HCT116 (cell line): ENCODE data around the gene CCR5AS.

Experiments
- ATAC-seq: fragments of 200-7000 bp; cut with Tn5 transposase; 2 replicates; pipeline ENCODE4 v1.9.1; 2020; ENCODE audit warnings: mild to moderate bottlenecking, moderate library complexity
- BruUV-seq: library from RNA; stranded (reverse); fragments of 400-500 nt; replicated peaks from 2 replicates; lab custom pipeline; 2021; lab: Mats Ljungman, UMichigan
- CTCF ChIA-PET: fragments of 300-600 bp; sonication (Branson Sonifier 250); formaldehyde crosslinking; loops from one replicate; lab custom pipeline; 2021; ENCODE audit warnings: antibody characterized with exemption; lab: Charles Lee
- POLR2A ChIA-PET: fragments of 300-600, 350-600 bp; sonication (Branson Sonifier 250); formaldehyde crosslinking; loops from one replicate; lab custom pipeline; 2021; ENCODE audit warnings: antibody characterized with exemption; lab: Charles Lee
- RAD21 ChIA-PET, 2 experiments: fragments of 300-600 bp; sonication (Branson Sonifier 250); formaldehyde crosslinking; loops; one replicate each; lab custom pipeline; 2023; ENCODE audit warnings: low total read pairs in 2 of 2; ENCODE audit not compliant: uncharacterized antibody in 2 of 2, unreplicated experiment in 2 of 2, low non-redundant PET in 1 of 2; lab: Charles Lee
- DNase-seq: peaks from one replicate; pipeline ENCODE4 v3.0.0-alpha.2; 2010; ENCODE audit warnings: low read depth, low spot score
- H2AFZ ChIP-seq: fragments of 200-600 bp; shearing (Covaris generic), sonication (generic); 2 replicates; pipeline ENCODE4 v1.6.1; 2017; ENCODE audit warnings: low read depth, mixed run types, mixed read lengths, antibody characterized with exemption, low read length; ENCODE audit not compliant: poor library complexity, severe bottlenecking
- H3K27ac ChIP-seq: 2 replicates; pipeline ENCODE4 v1.5.1; 2012; ENCODE audit warnings: low read depth, low read length
- H3K27me3 ChIP-seq: fragments of 200-600 bp; sonication (generic); 2 replicates; pipeline ENCODE4 v1.6.1; 2016; ENCODE audit warnings: mixed run types, low read length, mixed read lengths; ENCODE audit not compliant: insufficient read depth
- H3K36me3 ChIP-seq, 2 experiments: fragments of 200-500 bp in 1 of 2; fragments of 200-600 bp in 1 of 2; sonication (Bioruptor generic) in 1 of 2; sonication (generic) in 1 of 2; 2 replicates each; pipeline versions ENCODE4 v1.5.1 to v1.6.1; 2014 to 2016; ENCODE audit warnings: low read length in 2 of 2, inconsistent platforms in 1 of 2, mixed read lengths in 1 of 2, mixed run types in 1 of 2; ENCODE audit not compliant: insufficient read depth in 2 of 2, control insufficient read depth in 1 of 2
- H3K4me1 ChIP-seq, 2 experiments: fragments of 200-600 bp in 1 of 2; sonication (generic) in 1 of 2; 2 replicates each; pipeline versions ENCODE4 v1.5.1 to v1.6.1; 2012 to 2017; ENCODE audit warnings: low read length in 2 of 2, inconsistent platforms in 1 of 2, mild to moderate bottlenecking in 1 of 2, mixed read lengths in 1 of 2, mixed run types in 1 of 2, moderate library complexity in 1 of 2; ENCODE audit not compliant: insufficient read depth in 2 of 2, control insufficient read depth in 1 of 2
- H3K4me2 ChIP-seq: fragments of 200-600 bp; sonication (generic); 2 replicates; pipeline ENCODE4 v1.6.1; 2017; ENCODE audit warnings: mixed run types, low read length, mixed read lengths
- H3K4me3 ChIP-seq, 2 experiments: fragments of 200-600 bp in 1 of 2; sonication (generic) in 1 of 2; replicated peaks in 1 of 2; 2 replicates each; pipeline ENCODE4 v1.5.1; 2011 to 2016; ENCODE audit warnings: low read length in 2 of 2, control low read depth in 1 of 2, low read depth in 1 of 2, mild to moderate bottlenecking in 1 of 2, mixed read lengths in 1 of 2, mixed run types in 1 of 2
- H3K79me2 ChIP-seq: fragments of 200-600 bp; sonication (generic); 2 replicates; pipeline ENCODE4 v1.6.1; 2017; ENCODE audit warnings: mild to moderate bottlenecking, mixed run types, low read length, moderate library complexity, mixed read lengths; ENCODE audit not compliant: insufficient read depth
- H3K9ac ChIP-seq: fragments of 200-600 bp; sonication (generic); 2 replicates; pipeline ENCODE4 v1.6.1; 2016; ENCODE audit warnings: low read length, mixed read lengths
- H3K9me2 ChIP-seq: fragments of 200-600 bp; sonication (generic), shearing (Covaris generic); 2 replicates; pipeline ENCODE4 v1.6.1; 2017; ENCODE audit warnings: mixed run types, mild to moderate bottlenecking, moderate library complexity; ENCODE audit not compliant: insufficient read depth
- H3K9me3 ChIP-seq, 2 experiments: fragments of 200-500 bp in 1 of 2; fragments of 200-600 bp in 1 of 2; sonication (Bioruptor generic) in 1 of 2; sonication (generic) in 1 of 2; 2 replicates each; pipeline ENCODE4 v1.6.1; 2014 to 2017; ENCODE audit warnings: low read length in 2 of 2, mixed read lengths in 2 of 2, inconsistent platforms in 1 of 2, low read depth in 1 of 2, mild to moderate bottlenecking in 1 of 2, mixed run types in 1 of 2, moderate library complexity in 1 of 2; ENCODE audit not compliant: control insufficient read depth in 1 of 2, insufficient read depth in 1 of 2
- H4K20me1 ChIP-seq: fragments of 200-600 bp; sonication (generic), shearing (Covaris generic); 2 replicates; pipeline ENCODE4 v1.6.1; 2017; ENCODE audit warnings: mixed run types, mild to moderate bottlenecking, moderate library complexity; ENCODE audit not compliant: insufficient read depth
- ELF1 ChIP-seq: IDR thresholded peaks from 2 replicates; pipeline ENCODE4 v1.6.1; 2012; ENCODE audit warnings: low read depth, borderline replicate concordance
- SRF ChIP-seq: IDR thresholded peaks from 2 replicates; pipeline ENCODE4 v1.6.1; 2012; ENCODE audit warnings: low read depth
- intact Hi-C: fragments of 100-400 bp; cut with micrococcal nuclease; formaldehyde crosslinking; loops from 2 replicates; pipeline ENCODE4 v1.10.0; 2022
- TF ChIP-seq, protein P1 (sequence below): IDR thresholded peaks from 2 replicates; pipeline ENCODE4 v1.6.1; 2011; ENCODE audit warnings: mild to moderate bottlenecking, low read length, moderate library complexity; ENCODE audit not compliant: insufficient replicate concordance; ENCODE audit errors: extremely low read depth
- TF ChIP-seq, protein P2 (sequence below): IDR thresholded peaks from 2 replicates; pipeline ENCODE4 v1.6.1; 2012; ENCODE audit warnings: low read depth

CCR5AS gene

DNA sequence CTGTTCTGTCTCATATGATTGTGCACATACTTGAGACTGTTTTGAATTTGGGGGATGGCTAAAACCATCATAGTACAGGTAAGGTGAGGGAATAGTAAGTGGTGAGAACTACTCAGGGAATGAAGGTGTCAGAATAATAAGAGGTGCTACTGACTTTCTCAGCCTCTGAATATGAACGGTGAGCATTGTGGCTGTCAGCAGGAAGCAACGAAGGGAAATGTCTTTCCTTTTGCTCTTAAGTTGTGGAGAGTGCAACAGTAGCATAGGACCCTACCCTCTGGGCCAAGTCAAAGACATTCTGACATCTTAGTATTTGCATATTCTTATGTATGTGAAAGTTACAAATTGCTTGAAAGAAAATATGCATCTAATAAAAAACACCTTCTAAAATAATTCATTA is 31.1 kb downstream of the CCR5AS start:
- intact Hi-C loops: loop anchor here (5.0 to 10.0 kb wide), 2 partner anchors 299 to 611 kb away; no protein-coding TSS in a partner anchor
- no peaks in the 10 kb centered on the region for H3K9me2 ChIP-seq
- peaks cover 0 to 3% of the 10 kb centered on the region in 2 experiments; a peak in 1 of 4 replicates for H3K4me1 ChIP-seq
- DNase-seq (no peak), ATAC-seq (no peak)
- H3K9me3 ChIP-seq: no peaks in the 10 kb centered on the region
- no TSS peak for BruUV-seq
- TF ChIP-seq, protein P1, sequence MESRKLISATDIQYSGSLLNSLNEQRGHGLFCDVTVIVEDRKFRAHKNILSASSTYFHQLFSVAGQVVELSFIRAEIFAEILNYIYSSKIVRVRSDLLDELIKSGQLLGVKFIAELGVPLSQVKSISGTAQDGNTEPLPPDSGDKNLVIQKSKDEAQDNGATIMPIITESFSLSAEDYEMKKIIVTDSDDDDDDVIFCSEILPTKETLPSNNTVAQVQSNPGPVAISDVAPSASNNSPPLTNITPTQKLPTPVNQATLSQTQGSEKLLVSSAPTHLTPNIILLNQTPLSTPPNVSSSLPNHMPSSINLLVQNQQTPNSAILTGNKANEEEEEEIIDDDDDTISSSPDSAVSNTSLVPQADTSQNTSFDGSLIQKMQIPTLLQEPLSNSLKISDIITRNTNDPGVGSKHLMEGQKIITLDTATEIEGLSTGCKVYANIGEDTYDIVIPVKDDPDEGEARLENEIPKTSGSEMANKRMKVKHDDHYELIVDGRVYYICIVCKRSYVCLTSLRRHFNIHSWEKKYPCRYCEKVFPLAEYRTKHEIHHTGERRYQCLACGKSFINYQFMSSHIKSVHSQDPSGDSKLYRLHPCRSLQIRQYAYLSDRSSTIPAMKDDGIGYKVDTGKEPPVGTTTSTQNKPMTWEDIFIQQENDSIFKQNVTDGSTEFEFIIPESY: no peak
- TF ChIP-seq ELF1: no peak
- TF ChIP-seq, protein P2, sequence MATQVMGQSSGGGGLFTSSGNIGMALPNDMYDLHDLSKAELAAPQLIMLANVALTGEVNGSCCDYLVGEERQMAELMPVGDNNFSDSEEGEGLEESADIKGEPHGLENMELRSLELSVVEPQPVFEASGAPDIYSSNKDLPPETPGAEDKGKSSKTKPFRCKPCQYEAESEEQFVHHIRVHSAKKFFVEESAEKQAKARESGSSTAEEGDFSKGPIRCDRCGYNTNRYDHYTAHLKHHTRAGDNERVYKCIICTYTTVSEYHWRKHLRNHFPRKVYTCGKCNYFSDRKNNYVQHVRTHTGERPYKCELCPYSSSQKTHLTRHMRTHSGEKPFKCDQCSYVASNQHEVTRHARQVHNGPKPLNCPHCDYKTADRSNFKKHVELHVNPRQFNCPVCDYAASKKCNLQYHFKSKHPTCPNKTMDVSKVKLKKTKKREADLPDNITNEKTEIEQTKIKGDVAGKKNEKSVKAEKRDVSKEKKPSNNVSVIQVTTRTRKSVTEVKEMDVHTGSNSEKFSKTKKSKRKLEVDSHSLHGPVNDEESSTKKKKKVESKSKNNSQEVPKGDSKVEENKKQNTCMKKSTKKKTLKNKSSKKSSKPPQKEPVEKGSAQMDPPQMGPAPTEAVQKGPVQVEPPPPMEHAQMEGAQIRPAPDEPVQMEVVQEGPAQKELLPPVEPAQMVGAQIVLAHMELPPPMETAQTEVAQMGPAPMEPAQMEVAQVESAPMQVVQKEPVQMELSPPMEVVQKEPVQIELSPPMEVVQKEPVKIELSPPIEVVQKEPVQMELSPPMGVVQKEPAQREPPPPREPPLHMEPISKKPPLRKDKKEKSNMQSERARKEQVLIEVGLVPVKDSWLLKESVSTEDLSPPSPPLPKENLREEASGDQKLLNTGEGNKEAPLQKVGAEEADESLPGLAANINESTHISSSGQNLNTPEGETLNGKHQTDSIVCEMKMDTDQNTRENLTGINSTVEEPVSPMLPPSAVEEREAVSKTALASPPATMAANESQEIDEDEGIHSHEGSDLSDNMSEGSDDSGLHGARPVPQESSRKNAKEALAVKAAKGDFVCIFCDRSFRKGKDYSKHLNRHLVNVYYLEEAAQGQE: no peak
- no peak for TF ChIP-seq SRF
- no peak overlapping the region for H2AFZ ChIP-seq
- peaks cover 44% of the 10 kb centered on the region for H3K27me3 ChIP-seq
- H3K79me2 ChIP-seq: no peaks in the 10 kb centered on the region
- CTCF ChIA-PET: no interaction called here
- H4K20me1 ChIP-seq: no peaks in the 10 kb centered on the region
- POLR2A ChIA-PET: no interaction called here
- RAD21 ChIA-PET: no interaction called here
- no peak overlapping the region for H3K27ac ChIP-seq
- no peak overlapping the region for H3K4me2 ChIP-seq
- H3K4me3 ChIP-seq: no peak overlapping the region
- H3K9ac ChIP-seq: no peak overlapping the region
- no peaks in the 10 kb centered on the region for H3K36me3 ChIP-seq
